ENCODE results near the gene MYCBPAP.

DNA sequence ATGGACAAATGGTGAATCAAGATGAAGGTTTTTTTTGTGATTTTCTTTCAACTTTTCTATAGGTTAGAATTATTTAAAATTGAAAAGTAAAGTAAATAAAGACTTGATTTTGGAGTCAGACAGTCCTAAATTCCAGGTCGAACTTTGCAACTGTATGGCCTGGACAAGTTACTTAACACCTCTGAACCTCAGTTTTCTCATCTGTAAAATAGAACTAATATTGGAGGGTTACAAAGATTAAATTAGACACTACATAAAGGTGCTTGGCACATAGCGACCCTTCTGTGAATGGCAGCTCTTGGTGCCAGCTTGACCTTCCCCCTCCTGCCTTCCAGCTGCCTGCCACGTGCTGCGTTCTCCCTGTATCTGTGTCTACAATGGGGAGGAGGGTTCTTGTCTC lies 26.6 kb upstream of the MYCBPAP start:
- TF ChIP-seq, protein P1, sequence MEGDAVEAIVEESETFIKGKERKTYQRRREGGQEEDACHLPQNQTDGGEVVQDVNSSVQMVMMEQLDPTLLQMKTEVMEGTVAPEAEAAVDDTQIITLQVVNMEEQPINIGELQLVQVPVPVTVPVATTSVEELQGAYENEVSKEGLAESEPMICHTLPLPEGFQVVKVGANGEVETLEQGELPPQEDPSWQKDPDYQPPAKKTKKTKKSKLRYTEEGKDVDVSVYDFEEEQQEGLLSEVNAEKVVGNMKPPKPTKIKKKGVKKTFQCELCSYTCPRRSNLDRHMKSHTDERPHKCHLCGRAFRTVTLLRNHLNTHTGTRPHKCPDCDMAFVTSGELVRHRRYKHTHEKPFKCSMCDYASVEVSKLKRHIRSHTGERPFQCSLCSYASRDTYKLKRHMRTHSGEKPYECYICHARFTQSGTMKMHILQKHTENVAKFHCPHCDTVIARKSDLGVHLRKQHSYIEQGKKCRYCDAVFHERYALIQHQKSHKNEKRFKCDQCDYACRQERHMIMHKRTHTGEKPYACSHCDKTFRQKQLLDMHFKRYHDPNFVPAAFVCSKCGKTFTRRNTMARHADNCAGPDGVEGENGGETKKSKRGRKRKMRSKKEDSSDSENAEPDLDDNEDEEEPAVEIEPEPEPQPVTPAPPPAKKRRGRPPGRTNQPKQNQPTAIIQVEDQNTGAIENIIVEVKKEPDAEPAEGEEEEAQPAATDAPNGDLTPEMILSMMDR (IDR thresholded peaks at IDR 0.05; ENCODE audit: extremely low read depth in 1 of 2, insufficient read depth in 1 of 2, low read depth in 1 of 2, low read length in 2 of 2) = no peak
- TF ChIP-seq MYC (IDR thresholded peaks at IDR 0.05; ENCODE audit: low read depth, low read length) (no peak), EZH2 (IDR thresholded peaks at IDR 0.05; ENCODE audit: borderline replicate concordance, low read depth, low read length, severe bottlenecking) (no peak), POLR2AphosphoS5 (IDR thresholded peaks at IDR 0.05; ENCODE audit: insufficient read depth, low read depth, low read length) (no peak), POLR2A (IDR thresholded peaks at IDR 0.05; ENCODE audit: low read depth, low read length) (no peak)
- TF ChIP-seq, protein P2, sequence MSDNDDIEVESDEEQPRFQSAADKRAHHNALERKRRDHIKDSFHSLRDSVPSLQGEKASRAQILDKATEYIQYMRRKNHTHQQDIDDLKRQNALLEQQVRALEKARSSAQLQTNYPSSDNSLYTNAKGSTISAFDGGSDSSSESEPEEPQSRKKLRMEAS (IDR thresholded peaks at IDR 0.05; ENCODE audit: insufficient read depth, insufficient read length) = no peak

All from endothelial cell of umbilical vein (primary cell).